HG02678 (cell line): ENCODE results near the gene LUC7L2.
"Not testable (repeated sequence)": the region's sequence is repeated elsewhere in the genome, so short reads cannot be mapped to it uniquely, and the experiment has no call there.

Experiments
- ATAC-seq: cut with Tn5 transposase; IDR thresholded peaks from one replicate; pipeline ENCODE4 v1.9.1; 2021; ENCODE audit warnings: mild to moderate bottlenecking, moderate library complexity; ENCODE audit not compliant: unreplicated experiment

LUC7L2 gene

GRCh38 chr7:139441961-139442360 lies 82.3 kb downstream of the LUC7L2 start:
- no peak for ATAC-seq

- ATAC-seq = no peak
These were observed 86.6 kb downstream of the LUC7L2 start for GRCh38 chr7:139446051-139446890.

- no peak for ATAC-seq
These were observed 91.2 kb downstream of the LUC7L2 start for GRCh38 chr7:139450851-139451250.

- no peak for ATAC-seq
These were observed 91.9 kb downstream of the LUC7L2 start for GRCh38 chr7:139451638-139452037.

- no peak for ATAC-seq
These were observed 93.4 kb downstream of the LUC7L2 start for GRCh38 chr7:139452958-139453672.

- ATAC-seq = no peak
These were observed 94.1 kb downstream of the LUC7L2 start for GRCh38 chr7:139453673-139454321.

- no peak for ATAC-seq
These were observed 96.1 kb downstream of the LUC7L2 start for GRCh38 chr7:139455789-139456188.

GRCh38 chr7:139456511-139456910 lies 96.8 kb downstream of the LUC7L2 start:
- ATAC-seq = no peak

- no peak for ATAC-seq
These were observed 97.7 kb downstream of the LUC7L2 start for GRCh38 chr7:139457153-139457946.

- not testable (repeated sequence) for ATAC-seq
These were observed 103.7 kb downstream of the LUC7L2 start for GRCh38 chr7:139463421-139463820.

GRCh38 chr7:139464511-139464910 lies 104.8 kb downstream of the LUC7L2 start:
- ATAC-seq = not testable (repeated sequence)

- ATAC-seq = not testable (repeated sequence)
These were observed 105.4 kb downstream of the LUC7L2 start for GRCh38 chr7:139465072-139465471.

GRCh38 chr7:139467729-139468128 lies 108.0 kb downstream of the LUC7L2 start:
- ATAC-seq = not testable (repeated sequence)

- ATAC-seq = not testable (repeated sequence)
These were observed 108.6 kb downstream of the LUC7L2 start for GRCh38 chr7:139468281-139468680.

- ATAC-seq = no peak
These were observed 112.2 kb downstream of the LUC7L2 start for GRCh38 chr7:139471740-139472353.
